VCaP (cell line): ENCODE data around the gene POLD2.
"Not testable (repeated sequence)": the region's sequence is repeated elsewhere in the genome, so short reads cannot be mapped to it uniquely, and the experiment has no call there.

Experiments used
- H3K27ac ChIP-seq: fragments of 450-650 bp; 2 replicates; pipeline ENCODE4 v1.5.1; 2017
- TF ChIP-seq, protein P1 (sequence below): fragments of 450-650 bp; conservative IDR thresholded peaks from 2 replicates; pipeline ENCODE4 v1.5.1; 2017; ENCODE audit warnings: mild to moderate bottlenecking, moderate library complexity

POLD2 gene

DNA sequence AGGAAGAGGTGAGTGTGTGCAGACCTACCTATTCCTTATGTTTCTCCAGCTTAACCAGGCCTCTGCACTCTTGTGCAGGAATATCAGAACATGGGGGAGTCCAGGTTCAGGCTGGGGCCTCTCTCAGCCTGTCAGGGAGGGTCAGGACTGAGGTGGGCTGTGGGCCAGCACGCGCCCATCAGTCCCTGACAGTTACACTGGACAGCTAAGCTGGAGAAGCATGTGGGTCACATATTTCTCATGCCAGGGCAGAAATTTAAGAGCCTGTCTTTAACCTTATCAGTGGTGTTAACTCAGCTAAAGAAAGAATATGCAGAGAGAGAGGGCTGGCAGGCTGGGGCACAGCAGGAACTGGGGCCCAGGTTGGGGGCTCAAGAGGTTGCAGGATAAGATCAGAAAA lies 8.7 kb upstream of the POLD2 start:
- TF ChIP-seq, protein P1, sequence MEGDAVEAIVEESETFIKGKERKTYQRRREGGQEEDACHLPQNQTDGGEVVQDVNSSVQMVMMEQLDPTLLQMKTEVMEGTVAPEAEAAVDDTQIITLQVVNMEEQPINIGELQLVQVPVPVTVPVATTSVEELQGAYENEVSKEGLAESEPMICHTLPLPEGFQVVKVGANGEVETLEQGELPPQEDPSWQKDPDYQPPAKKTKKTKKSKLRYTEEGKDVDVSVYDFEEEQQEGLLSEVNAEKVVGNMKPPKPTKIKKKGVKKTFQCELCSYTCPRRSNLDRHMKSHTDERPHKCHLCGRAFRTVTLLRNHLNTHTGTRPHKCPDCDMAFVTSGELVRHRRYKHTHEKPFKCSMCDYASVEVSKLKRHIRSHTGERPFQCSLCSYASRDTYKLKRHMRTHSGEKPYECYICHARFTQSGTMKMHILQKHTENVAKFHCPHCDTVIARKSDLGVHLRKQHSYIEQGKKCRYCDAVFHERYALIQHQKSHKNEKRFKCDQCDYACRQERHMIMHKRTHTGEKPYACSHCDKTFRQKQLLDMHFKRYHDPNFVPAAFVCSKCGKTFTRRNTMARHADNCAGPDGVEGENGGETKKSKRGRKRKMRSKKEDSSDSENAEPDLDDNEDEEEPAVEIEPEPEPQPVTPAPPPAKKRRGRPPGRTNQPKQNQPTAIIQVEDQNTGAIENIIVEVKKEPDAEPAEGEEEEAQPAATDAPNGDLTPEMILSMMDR: no peak
- H3K27ac ChIP-seq: no peak overlapping the region

DNA sequence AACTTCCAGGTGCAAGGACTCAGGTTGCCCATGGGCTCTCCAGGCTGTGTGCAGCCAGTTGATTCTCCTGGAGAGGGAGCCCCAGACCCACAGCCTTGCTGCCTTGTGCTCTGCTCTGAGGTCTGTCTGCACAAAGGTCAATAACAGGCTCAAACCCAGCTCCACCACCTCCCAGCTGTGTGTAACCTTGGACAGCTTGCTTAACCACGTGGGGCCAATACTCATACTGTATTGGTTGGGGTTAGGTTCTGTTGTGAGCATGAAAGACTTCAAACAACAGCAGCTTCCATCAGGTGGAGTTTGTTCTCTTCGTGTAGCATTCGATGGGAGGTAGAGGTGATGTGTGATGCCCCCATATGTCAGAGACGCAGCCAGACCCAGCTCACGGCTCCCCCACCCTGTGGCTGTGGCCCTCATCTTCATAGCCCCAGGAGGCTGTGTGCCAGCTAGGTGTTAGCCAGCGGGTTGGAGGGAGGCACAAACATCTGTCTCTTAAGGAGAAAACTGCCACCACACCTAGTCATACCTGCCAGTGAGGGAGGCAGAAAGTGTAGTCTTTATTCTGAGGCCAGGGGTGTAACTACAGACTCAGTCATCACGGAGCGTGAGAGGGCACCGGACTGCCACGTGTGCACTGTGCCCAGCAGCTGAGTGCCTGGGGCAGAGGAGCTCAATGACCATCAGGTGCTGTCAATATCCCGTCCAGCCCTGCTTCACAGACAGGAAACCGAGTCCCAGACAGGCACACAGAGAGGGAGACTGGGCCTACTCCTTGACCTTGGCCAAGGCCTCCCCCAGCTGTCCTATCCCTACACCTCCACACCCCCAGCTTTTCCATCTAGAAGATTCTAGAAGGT lies 8.1 kb upstream of the POLD2 start:
- H3K27ac ChIP-seq: no peak overlapping the region
- TF ChIP-seq, protein P1: peak; percentile 28; the same call in 1 of the 2 replicates

DNA sequence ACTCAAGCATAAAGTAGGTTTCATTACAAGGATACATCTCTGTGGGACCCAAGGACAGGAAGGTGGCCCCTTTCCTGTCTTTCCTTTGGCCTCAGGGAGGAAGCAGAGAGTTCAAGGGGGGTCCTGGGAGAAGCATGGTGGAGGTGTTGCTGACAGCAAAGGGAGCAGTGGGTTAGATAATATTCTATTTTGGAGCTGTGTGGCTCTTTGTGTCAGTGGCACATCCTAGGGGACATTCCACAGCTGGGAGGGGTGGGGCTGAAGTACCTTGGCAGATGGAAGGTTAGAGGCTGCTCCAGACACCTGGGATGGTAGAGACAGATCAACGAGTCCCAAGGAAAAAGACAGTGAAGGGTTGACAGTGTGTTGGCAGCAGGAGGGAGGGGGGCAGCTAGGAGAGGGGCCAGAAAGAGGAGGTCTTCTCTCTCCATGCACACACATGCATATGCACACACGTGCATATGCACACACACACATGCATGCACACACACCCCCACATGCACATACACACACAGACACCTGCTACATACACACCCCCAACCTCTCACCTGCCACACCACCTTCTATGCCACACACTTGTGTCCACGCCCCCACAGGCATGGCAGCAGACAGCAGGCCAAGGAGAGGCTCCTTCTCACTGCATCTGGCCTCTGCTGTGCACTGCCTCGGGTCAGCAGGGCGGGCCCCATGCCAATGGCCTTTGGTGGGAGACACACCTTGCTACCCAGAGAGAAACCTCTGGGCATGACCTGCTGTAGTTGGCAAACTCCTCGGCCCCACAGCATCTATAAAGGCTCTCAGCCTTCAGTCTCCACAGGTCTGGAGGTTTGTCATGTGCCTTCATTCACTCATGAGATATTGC lies 5.6 kb upstream of the POLD2 start:
- TF ChIP-seq, protein P1: no peak
- no peak overlapping the region for H3K27ac ChIP-seq

DNA sequence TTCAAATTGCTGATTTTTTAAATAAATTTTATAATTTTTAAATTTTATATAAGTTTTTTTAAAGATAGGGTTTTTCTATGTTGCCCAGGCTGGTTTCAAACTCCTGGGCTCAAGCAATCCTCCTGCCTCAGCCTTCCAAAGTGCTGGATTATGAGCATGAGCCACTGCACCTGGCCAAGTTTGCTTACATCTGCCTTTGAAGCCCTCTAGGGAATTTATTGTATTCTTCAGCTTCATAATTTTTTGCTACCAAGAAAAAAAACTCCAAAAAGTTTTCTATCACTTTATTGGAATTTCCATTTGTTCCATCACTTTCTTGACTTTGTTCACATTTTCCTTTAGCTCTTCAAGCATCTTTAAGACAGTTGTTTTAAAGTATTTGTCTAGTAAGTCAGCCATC lies 3.8 kb upstream of the POLD2 start:
- TF ChIP-seq, protein P1: no peak

DNA sequence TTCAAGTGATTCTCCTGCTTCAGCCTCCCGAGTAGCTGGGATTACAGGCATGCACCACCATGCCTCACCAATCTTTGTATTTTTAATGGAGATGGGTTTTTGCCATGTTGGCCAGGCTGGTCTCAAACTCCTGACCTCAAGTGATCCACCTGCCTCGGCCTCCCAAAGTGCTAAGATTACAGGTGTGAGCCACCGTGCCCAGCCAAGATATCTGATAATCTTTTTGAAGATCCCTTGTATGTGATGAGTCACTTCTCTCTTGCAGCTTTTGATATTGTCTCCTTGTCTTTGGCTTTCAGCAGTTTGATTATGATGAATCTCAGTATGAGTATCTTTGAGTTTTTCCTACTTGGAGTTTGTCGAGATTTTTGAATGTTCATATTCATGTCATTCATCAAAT lies 3.2 kb upstream of the POLD2 start:
- not testable (repeated sequence) for H3K27ac ChIP-seq

More for the DNA sequence above, 3.8 kb upstream of the POLD2 start:
- no peak overlapping the region for H3K27ac ChIP-seq

DNA sequence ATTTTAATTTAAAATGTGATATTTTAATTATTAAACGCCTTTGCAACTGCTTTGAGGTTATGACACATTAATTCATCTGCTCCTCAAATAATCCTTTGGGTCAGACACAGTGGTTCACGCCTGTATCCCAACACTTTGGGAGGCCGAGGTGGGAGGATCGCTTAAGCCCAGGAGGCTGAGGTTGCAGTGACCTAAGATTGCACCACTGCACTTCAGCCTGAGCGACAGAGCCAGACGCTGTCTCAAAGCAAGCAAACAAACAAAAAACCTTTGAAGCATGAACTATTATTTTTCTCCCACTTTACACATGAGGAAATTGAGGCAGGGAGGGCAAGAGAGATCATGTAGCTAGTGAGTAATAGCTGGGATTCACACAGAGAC lies 1.5 kb upstream of the POLD2 start:
- TF ChIP-seq, protein P1: no peak
- peak overlapping the region; percentile 87 for H3K27ac ChIP-seq

DNA sequence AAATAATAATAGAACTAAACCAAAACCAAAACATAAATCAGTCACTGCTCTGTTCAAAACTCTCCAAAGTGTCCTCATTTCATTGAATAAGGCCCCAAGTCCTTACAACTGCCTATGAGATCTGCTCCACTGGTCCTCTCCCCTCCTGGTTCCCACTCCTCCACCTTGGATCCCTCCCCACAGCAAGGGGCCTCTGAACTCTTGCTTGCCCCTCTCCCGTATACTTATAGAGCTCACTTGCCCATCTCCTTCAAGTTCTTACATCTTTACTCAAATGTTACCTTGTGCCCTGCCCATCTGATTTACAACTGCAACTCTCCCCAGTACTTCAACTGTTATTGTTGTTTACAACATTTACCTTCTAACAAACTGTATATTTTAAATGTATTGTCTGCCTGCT lies 819 bp downstream of the POLD2 start:
- peak overlapping the region; percentile 87 for H3K27ac ChIP-seq
- TF ChIP-seq, protein P1: no peak
